Renal cortex interstitium (tissue), 11 donors: Measurements from ENCODE around the gene ATRN. TPM values are rescaled to one million over a fixed set of nuclear protein-coding genes. Genes with fewer than 3 reads are reported as not detected.

Experiments
- DNase-seq, 11 donors: peaks; one replicate each; pipeline ENCODE4 v3.0.0-alpha.2; 2013; ENCODE audit warnings: low read depth in 9 of 11, low spot score in 4 of 11; ENCODE audit errors: extremely low read depth in 1 of 11
- polyA plus RNA-seq, 3 donors: library from polyadenylated mRNA; unstranded; fragments of 120-200 nt; gene quantifications; one replicate each; pipeline ENCODE4 v1.2.1, GENCODE V29; 2013; ENCODE audit not compliant: insufficient read length in 3 of 3

ATRN gene
- polyA plus RNA-seq, 3 donors, result 49.6 to 53.7 (median 51.5) TPM

DNA sequence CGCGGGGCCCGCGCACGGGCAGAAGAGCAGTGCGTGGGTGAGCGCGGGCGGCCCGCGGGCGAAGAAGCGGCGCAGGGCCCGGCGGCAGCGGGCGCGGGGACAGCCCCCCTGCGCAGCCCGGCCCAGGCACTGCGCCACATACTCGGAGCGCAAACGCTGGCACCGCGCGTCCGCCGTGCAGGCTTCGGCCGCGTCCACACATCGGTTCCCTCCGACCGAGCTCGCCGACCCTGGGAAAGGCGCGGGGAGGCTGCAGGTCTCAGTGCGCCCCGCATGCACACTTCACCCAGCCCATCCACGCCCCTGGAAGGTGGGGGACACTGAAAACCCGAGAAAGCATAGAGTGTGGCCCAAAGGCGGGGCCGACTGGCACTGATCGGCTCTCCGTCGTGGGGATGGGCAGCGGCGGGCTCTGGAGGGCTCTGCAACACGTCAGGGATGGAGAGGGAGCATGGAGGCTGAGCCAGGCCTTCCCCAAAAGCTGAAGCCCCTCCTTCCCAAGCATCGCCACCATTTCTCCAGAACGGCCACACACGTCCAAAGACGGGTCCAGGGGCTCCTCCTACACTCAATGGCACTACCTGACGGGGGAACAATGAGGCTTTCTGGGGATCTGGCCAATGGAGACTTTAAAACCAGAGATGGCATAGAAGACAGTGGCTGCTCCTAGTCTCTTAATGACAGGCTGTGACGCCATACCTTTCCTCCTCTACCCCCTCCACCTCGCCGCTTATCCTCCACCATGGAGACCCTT, 190.4 kb downstream of the ATRN start:
- no peak for DNase-seq

DNA sequence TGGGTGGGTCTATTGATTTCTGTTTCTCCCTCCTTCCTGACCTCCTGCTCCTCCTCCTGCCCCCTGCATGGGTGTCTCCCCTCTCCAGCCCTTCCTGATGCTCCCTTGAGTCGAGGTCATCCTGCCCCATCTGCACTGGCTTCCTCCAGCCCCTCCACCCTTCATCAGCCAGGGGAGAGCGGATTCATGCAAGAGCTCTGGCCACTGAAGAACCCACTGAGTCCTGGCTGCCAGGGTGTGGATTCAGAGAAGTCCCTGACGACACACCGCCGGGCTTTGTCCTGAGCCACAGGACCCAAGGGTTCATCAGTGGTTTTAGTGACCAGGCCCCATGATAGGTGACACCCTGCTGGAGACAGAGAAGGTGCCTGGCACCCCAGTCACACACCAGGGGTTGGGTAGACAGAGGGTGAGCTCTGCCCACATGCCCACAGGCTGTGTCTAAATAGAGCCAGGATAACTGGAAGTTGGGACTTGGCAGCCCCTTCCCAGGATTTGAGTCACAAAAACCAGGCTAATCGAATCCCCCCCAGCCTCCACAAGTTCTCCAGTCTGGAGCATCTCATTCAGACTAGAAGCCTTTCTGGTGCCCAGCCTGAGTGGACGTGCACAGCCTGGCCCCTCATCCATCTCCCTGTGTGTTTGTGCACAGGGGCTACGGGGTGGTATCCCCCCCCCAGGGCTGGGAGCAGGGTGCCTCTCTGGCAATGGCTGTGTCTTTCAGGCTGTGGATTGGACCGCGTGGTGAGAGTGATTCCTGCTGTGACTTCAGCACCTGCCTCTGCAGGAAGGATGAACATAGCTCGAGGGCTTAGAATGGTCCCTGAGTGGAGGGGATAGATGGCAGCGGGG, 191.2 kb downstream of the ATRN start:
- DNase-seq, result no peak

DNA sequence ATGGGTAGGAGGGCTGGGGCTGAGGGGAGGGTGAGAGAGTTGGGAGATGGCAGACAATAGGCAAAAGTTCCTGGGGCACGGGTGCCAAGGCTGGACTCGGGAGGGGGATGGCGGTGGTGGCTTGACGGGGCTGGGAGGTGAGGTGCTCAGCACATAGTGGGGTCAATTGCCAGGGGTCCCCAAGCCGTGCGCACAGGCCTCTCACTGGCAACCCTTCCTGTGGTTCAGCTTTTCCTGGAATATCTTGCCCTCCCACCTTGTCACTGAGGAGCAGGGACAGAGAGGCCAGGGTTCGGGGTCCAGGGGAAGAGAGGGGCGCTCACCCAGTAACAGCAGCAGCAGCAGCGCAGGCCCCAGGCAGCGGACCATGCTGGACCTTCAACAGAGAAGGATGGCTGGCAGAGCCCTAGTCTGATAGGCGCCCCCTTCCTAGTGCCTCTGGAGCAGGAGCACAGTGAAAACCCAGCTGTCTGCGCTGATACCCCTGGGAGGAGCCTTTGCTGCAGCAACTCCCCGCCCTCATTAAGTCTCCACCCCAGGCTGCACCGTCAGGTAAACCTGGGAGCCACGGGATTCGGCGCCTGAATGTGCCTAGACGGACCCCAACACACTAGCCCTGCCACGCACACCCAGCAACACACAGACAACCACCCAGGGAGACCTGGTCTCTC, 192.3 kb downstream of the ATRN start, which contains the start of gene GFRA4:
GFRA4 (minus strand) TSS at position 369 of the 671 bp plus-strand sequence; CDS start at position 369, 0 bp downstream.
- DNase-seq, result no peak

DNA sequence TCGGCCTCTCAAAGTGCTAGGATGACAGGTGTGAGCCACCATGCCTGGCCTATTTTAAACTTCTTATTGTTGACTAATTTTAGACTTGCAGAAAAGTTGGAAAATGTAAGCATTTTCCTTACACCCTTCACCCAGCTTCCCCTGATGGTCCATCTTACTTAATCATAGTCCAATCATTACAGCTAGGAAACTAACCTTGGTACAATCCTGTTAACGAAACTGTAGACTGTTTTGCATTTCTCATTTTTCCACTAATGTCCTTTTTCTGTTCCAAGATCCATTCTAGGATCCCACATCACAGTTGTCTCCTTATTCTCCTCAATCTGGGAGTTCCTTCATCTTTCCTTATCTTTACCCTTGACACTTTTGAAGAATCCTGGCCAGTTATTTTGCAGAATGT, 193.0 kb downstream of the ATRN start:
- DNase-seq, result no peak

DNA sequence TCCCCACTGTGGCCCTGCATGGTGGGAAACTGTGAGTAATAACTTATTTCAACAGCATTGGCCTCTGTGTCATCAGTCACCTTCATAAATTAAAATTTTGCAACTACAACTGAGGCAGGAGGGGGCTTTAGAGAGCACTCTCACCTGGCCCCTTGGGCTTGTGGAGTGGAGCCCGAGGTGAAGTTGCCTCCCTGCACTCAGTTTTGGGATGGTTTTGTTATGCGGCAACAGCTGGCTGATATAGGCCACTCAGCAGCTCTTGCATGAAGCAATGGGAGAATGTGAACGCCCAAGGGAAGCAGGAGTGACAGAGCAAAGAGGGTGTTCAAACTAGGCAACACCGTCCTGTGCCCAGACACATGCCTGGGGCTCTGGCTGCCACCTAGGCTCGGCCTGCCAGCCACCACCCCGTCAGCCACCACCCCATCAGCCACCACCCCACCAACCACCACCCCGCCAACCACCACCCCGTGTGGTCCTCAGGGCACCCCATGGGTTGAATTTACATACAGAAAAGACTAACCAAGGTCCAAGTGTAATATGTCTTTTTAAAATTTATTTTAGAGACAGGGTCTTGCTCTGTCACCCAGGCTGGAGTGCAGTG, 196.7 kb downstream of the ATRN start:
- no peak for DNase-seq

DNA sequence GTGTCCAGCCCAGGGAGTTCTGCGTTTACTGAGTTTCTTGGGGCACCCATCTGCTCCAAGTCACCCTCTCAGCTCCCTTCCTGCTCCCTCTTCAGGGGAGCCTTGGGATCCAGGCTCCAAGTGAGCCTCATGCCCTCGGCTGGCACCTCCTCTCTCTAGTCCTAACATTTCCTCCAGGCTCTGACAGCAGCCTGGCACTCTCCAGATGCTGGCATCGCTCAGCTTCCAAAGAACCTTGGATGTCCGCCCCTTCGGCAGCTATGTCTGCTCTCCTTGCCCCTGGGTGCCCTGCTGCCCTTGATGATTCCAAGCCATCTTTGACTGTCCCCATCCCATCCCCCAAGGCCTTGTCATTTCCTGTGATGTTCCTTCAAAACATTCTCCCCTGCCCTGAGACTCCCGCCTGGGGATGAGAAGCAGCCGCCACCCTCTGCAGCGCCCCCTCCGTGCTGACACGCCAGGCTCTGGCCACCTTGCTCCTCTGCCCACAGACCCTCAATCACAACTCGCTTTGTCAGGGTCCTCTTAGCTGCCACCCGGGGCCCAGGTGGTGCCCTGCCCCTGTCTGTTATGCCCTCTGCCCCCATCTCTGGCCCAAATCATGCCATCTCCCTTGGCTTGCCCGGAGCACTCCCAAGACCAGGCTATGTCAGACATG, 199.0 kb downstream of the ATRN start:
- no peak for DNase-seq

DNA sequence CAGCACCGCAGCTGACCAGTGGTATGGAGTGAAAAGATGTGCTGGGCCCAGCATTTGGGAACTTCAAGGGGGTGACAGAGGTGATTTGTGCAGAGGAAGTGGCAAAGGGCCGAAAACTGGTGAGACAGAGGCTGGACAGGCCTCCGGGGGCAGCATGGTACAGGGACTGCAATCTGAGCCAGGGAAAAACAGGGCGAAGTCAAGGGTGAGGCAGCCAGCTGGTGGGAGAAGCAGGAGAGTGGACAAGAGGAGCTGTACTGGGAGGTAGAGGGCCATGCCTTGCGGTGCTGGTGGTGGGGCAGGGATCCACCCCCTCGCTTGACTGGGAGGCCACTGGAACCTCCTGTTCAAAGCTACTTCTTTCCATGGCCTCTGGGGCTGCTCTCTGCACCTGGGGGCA, 199.7 kb downstream of the ATRN start:
- peak in 1 of 11 donors; percentile 53 for DNase-seq

DNA sequence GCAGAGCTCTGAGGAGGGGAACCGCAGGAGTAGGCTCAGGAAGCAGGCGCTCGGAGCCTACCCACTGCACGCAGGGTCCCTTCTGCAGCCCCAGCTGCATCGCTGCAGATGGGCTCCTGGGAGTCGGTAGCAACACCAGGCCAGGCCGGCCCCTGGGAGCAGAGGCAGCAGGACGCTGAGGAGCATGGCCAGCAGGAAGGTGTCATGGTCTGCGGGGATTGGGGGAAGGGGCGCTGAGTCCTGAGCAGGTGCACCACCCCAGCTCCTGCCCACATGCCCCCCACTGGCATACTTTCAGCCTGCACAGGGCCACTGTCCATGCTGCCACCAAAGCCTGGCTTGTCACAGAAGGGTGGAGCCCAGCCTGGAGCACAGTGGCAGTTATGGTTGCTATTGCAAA, 200.1 kb downstream of the ATRN start:
- DNase-seq, result no peak

DNA sequence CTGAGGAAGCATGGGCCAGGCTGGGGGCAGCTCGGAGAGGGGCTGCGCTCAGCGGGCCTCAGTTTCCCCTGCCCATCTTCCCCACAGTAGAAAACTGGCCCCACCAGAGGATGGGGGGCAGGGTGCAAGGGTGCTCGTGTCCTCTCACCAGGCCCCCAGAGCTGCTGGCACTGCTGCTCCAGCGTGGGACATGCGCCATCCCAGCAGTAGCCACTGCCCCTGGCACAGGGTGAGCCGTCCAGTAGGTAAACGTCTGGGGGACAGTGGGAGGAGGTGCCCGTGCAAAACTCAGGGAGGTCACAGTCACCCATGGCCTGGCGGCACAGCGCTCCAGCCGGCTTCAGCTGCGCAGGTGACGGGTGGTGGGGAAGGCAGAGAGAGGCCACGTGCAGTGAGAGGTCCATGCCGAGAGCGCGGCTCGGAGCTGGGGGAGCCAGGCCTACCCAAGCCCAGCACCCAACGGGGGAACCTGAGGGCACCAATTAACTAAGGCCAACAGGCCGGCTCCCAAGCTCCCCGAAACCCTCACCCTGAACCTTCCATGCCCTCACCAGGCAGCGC, 201.2 kb downstream of the ATRN start:
- DNase-seq, result no peak

DNA sequence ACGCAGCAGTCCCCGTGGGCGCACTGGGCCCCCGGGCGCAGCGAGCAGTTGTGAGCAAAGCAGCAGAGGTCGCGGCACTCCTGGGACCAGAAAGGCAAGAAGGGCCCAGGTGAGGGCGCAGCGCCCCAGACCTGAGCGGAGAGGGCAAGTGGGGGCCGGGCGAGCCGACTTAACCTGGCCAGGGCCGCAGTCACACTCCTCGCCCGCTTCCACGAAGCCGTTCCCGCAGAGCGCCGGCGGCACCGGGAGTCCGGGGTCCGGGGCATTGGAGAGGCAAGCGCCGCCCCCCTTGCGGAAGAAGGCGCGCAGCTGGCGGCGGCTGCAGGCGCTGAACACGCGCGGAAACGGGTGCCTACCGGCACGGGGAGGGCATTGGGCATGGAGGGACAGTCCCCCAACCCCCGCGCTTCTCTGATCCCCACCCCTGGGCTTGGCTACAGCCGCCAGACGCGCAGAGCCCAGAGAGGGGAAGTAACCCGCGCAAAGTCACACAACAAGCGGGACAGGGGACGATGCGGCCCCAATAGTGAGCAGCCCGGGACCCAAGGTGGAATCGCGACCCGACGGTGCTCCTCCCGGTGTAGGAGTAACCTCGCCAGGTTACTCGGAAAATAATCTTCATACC, 201.8 kb downstream of the ATRN start:
- no peak for DNase-seq

DNA sequence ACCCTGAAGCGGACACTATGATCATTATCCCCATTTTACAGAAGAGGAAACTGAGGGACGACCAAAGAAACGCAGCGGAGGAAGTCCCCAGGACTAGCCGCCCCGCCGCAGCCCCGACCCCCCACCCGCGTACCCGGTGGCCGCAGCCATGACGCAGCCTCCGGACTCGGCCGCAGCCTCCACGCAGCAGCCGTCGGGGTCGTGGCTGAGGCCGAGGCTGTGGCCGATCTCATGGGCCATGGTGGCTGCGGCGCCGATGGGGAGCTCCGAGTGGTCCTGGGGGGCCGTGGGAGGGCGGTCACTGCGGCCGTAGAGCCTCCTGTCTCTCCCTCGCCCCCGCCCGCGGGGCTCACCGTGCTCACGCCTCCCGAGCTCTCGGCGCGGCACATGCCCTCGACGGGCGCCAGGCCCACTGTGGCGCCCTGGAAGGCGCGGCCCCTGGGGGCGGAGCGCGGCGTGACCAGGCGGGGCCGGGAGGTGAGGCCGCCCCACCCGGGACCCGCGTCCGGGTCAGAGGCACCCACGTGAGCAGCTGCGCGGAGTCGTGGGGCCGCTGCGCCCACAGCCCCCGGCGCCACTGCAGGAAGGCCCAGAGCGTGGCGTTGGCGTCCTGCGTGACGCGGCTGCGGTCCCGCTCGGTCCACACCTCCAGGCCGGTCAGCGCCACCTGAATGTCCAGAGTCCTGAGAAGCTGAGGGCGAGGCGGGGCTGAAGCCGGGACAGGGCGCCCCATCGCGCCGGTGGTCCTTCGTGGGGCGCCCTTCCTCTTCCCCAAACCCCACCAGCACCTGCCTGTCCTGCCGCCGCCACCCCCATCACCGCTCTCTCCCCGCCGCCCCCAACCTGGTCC, 202.6 kb downstream of the ATRN start:
- no peak for DNase-seq

DNA sequence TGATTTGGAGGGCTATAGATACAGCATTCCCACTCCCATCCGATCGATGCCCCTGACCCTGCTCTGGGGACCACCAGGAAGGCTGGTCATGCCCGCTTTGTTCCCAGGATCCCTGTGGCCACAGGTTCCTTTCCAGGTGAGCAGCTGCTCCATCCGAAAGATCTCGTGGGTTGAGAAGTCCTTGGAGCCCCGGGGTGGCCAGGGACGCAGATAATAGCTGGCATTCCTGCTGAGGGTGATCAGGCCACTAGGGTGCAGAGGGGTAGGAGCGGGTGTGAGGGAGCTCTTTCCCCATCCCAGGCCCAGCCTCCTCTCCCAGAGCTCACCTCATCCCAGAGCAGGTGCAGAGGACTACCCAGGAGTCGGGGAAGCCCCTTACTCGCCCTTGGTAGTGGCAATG, 203.6 kb downstream of the ATRN start:
- DNase-seq, result no peak

DNA sequence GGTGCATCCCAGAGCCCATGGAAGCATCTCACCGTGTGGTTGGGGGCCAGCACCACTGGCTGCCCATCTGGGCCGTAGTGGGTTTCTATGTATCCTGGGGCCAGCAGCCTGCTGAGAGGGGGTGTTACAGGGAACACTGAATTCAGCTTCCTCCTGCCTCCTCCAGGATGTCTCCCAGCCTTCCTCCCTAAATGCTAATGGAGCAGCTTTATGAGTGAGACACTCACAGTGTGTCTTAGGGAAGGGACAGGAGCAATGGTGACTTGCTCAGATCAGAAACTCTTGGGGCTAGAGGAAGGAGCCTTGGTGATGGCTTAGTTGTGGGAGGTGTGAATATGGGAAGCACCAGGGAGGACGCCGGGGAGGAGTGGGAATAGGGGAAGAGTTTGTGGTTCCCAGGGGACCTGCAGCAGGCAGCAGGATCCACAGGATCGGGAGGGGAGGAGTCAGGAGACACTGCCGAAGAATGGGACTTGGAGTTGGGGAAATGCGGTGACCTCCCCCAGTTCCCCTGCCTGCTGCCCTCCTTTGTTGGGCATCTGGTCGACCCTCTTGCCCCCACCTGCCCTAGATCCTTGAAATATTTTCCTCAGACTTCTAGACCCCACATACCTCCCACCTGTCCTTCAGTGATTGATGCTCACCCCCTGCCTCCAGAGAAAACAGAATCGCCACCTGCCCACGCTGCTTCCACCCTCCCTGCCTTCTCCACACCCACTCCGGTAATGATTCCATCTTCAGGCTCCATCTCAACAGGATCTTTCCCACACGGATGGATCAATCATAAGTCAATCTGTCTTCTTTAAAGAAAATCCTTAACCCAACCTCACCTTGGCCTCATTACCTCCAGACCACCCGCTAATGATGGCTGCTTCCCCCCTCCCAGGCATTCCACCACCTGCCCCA, 204.4 kb downstream of the ATRN start:
- no peak for DNase-seq

DNA sequence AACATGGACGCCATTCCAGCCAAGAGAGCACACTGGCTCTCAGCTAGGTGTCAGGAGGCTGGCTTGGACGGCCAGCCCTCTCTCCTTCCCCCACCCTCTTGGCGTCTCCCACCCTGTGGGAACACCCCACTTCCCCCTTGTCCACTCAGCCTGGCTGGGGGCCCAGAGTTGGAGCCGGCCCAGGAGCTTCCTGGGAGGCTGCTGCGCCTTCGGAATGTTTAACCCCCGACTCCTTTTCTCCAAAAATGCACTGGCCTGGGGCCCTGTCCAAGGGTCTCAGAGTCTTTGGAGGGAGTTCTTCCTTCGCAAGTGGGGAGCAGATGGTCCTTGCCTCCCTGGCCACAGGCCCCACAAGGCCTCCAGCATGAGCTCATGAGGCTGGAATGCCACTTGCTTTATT, 206.9 kb downstream of the ATRN start:
- DNase-seq, result peak in 1 of 11 donors; percentile 41

DNA sequence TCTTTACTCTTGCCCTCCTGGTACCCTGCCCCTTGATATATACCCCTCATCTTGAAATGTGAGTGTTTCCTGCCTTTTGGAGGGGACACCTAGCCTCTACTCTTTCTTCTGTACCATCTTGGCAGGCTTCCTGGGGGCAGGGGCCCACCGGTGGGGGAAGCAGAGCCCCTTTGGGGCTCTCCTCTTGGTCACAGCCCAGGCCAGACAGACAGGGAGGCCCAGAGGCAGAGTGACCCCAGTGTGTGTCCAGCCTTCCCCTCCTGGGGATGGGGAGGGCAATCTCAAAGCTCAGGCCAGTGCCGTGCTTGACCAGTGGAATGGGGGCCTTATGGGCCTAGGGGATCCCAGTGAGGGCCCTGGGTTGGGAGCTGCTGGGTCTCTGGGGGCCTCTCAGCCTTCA, 207.4 kb downstream of the ATRN start:
- DNase-seq, result no peak
